Fibroblast of pulmonary artery (primary cell): ENCODE results near the gene PCDHGC3.

Experiments
- DNase-seq: peaks from one replicate; pipeline ENCODE4 v3.0.0-alpha.2; 2010; ENCODE audit warnings: low read depth
- H3K4me3 ChIP-seq: replicated peaks from 2 replicates; pipeline ENCODE4 v1.5.1; 2011; ENCODE audit warnings: low read depth, mild to moderate bottlenecking, control low read depth, low read length, moderate library complexity
- CTCF ChIP-seq: IDR thresholded peaks from 2 replicates; pipeline ENCODE4 v1.5.1; 2011; ENCODE audit warnings: mild to moderate bottlenecking, control low read depth, low read length, inconsistent platforms; ENCODE audit errors: missing control alignments

The PCDHGC3 gene

GRCh38 chr5:141485321-141486055, 9.7 kb downstream of the PCDHGC3 start:
- no peak for TF ChIP-seq CTCF
- DNase-seq: no peak
- no peak overlapping the region for H3K4me3 ChIP-seq

- H3K4me3 ChIP-seq: no peak overlapping the region
- no peak for DNase-seq
- no peak for TF ChIP-seq CTCF
Observed at GRCh38 chr5:141486091-141486490, 10.3 kb downstream of the PCDHGC3 start.

- no peak for DNase-seq
- H3K4me3 ChIP-seq: no peak overlapping the region
- TF ChIP-seq CTCF: no peak
Observed at GRCh38 chr5:141487131-141487530, 11.4 kb downstream of the PCDHGC3 start.

- TF ChIP-seq CTCF: no peak
- no peak within 1 kb of the TSS for H3K4me3 ChIP-seq
- peak; percentile 59 for DNase-seq
Observed at GRCh38 chr5:141488591-141489561, 13.1 kb downstream of the PCDHGC3 start, which contains the start of gene PCDHGC5. PCDHGC5 (plus strand) TSS chr5:141489081; CDS start chr5:141489241, 160 bp downstream.

GRCh38 chr5:141489841-141490240, 14.1 kb downstream of the PCDHGC3 start:
- DNase-seq: no peak
- no peak for TF ChIP-seq CTCF
- H3K4me3 ChIP-seq: no peak overlapping the region

GRCh38 chr5:141490271-141490670, 14.5 kb downstream of the PCDHGC3 start:
- no peak for TF ChIP-seq CTCF
- DNase-seq: no peak

More at GRCh38 chr5:141490271-141490670, 14.5 kb downstream of the PCDHGC3 start:
- no peak overlapping the region for H3K4me3 ChIP-seq
